IMR-90 (cell line): ENCODE measurements around the gene ILK. TPM values are rescaled to one million over a fixed set of nuclear protein-coding genes. Genes with fewer than 3 reads are reported as not detected.

Source experiments
- ATAC-seq: fragments of 200-7000 bp; cut with Tn5 transposase; 2 replicates; pipeline ENCODE4 v1.9.1; 2020; ENCODE audit warnings: low read depth, mild to moderate bottlenecking, moderate library complexity
- BruUV-seq: library from RNA; stranded (reverse); fragments of 400-500 nt; replicated peaks from 2 replicates; lab custom pipeline; 2021; lab: Mats Ljungman, UMichigan
- CTCF ChIA-PET: fragments of 300-600 bp; formaldehyde crosslinking; extraction: SDS; loops from one replicate; lab custom pipeline; 2021; ENCODE audit warnings: antibody characterized with exemption; lab: Yijun Ruan, JAX
- POLR2A ChIA-PET: fragments of 300-600 bp; sonication (Branson Sonifier 250); formaldehyde crosslinking; loops from one replicate; lab custom pipeline; 2022; ENCODE audit warnings: antibody characterized with exemption; ENCODE audit not compliant: unreplicated experiment; lab: Charles Lee
- DNase-seq: peaks from one replicate; pipeline ENCODE4 v3.0.0; 2013
- H2AFZ ChIP-seq: replicated peaks from 2 replicates; pipeline ENCODE3; 2013; ENCODE audit warnings: low read length, mild to moderate bottlenecking; ENCODE audit not compliant: poor library complexity
- H2AK5ac ChIP-seq: 2 replicates; pipeline ENCODE4 v1.6.1; 2013; ENCODE audit warnings: low read depth, low read length, inconsistent platforms
- H2AK9ac ChIP-seq: replicated peaks from 2 replicates; pipeline ENCODE3; 2013; ENCODE audit warnings: mild to moderate bottlenecking, low read depth, low read length, moderate library complexity; ENCODE audit not compliant: poor library complexity
- H2BK120ac ChIP-seq: 2 replicates; pipeline ENCODE4 v1.6.1; 2013; ENCODE audit warnings: low read depth, low read length, inconsistent platforms
- H2BK15ac ChIP-seq: 3 replicates; pipeline ENCODE4 v1.6.1; 2013; ENCODE audit warnings: low read depth, low read length, inconsistent platforms
- H2BK20ac ChIP-seq: 2 replicates; pipeline ENCODE4 v1.6.1; 2013; ENCODE audit warnings: low read depth, mild to moderate bottlenecking, inconsistent platforms, low read length, moderate library complexity
- H2BK5ac ChIP-seq: 2 replicates; pipeline ENCODE4 v1.6.1; 2013; ENCODE audit warnings: mild to moderate bottlenecking, low read depth, low read length, inconsistent platforms; ENCODE audit not compliant: poor library complexity, severe bottlenecking
- H3K14ac ChIP-seq: replicated peaks from 2 replicates; pipeline ENCODE4 v1.6.1; 2013; ENCODE audit warnings: low read depth, low read length, inconsistent platforms
- H3K18ac ChIP-seq: 2 replicates; pipeline ENCODE4 v1.6.1; 2013; ENCODE audit warnings: low read depth, low read length, control low read depth
- H3K23ac ChIP-seq: 2 replicates; pipeline ENCODE4 v1.6.1; 2013; ENCODE audit warnings: low read depth, low read length, inconsistent platforms
- H3K27ac ChIP-seq: 2 replicates; pipeline ENCODE4 v1.5.1; 2013; ENCODE audit warnings: mild to moderate bottlenecking, control low read depth, low read length; ENCODE audit not compliant: insufficient read depth
- H3K27me3 ChIP-seq: 2 replicates; pipeline ENCODE4 v1.6.1; 2013; ENCODE audit warnings: low read length; ENCODE audit not compliant: control insufficient read depth, insufficient read depth
- H3K36me3 ChIP-seq: 2 replicates; pipeline ENCODE4 v1.6.1; 2013; ENCODE audit warnings: low read length, mixed read lengths; ENCODE audit not compliant: control insufficient read depth, insufficient read depth
- H3K4ac ChIP-seq: 2 replicates; pipeline ENCODE4 v1.6.1; 2013; ENCODE audit warnings: low read depth, low read length, inconsistent platforms
- H3K4me1 ChIP-seq: 2 replicates; pipeline ENCODE4 v1.6.1; 2013; ENCODE audit warnings: low read length, mixed read lengths; ENCODE audit not compliant: control insufficient read depth, insufficient read depth
- H3K4me2 ChIP-seq: 2 replicates; pipeline ENCODE4 v1.6.1; 2013; ENCODE audit warnings: low read depth, mild to moderate bottlenecking, control low read depth, low read length, moderate library complexity
- H3K4me3 ChIP-seq: 2 replicates; pipeline ENCODE4 v1.5.1; 2013; ENCODE audit warnings: low read depth, mild to moderate bottlenecking, control low read depth, low read length, moderate library complexity; ENCODE audit not compliant: insufficient read depth
- H3K56ac ChIP-seq: 2 replicates; pipeline ENCODE4 v1.6.1; 2013; ENCODE audit warnings: low read length, inconsistent platforms; ENCODE audit not compliant: insufficient read depth; ENCODE audit errors: extremely low read depth
- H3K79me1 ChIP-seq, 2 experiments: 2 replicates each; pipeline ENCODE4 v1.6.1; 2013; ENCODE audit warnings: low read length in 2 of 2, inconsistent platforms in 1 of 2, low read depth in 1 of 2
- H3K9ac ChIP-seq: 2 replicates; pipeline ENCODE4 v1.6.1; 2013; ENCODE audit warnings: low read depth, low read length, control low read depth
- H3K9me1 ChIP-seq: 2 replicates; pipeline ENCODE4 v1.6.1; 2013; ENCODE audit warnings: low read length, inconsistent platforms; ENCODE audit not compliant: insufficient read depth
- H3K9me3 ChIP-seq: 2 replicates; pipeline ENCODE4 v1.6.1; 2013; ENCODE audit warnings: low read length; ENCODE audit not compliant: control insufficient read depth, insufficient read depth
- H4K20me1 ChIP-seq: 2 replicates; pipeline ENCODE4 v1.6.1; 2013; ENCODE audit warnings: low read length, inconsistent platforms; ENCODE audit not compliant: insufficient read depth
- H4K5ac ChIP-seq: 2 replicates; pipeline ENCODE4 v1.6.1; 2013; ENCODE audit warnings: mild to moderate bottlenecking, low read depth, low read length, control low read depth
- H4K8ac ChIP-seq, 2 experiments: 2 replicates each; pipeline ENCODE4 v1.6.1; 2013; ENCODE audit warnings: low read depth in 2 of 2, low read length in 2 of 2, control low read depth in 1 of 2, inconsistent platforms in 1 of 2
- H4K91ac ChIP-seq: 2 replicates; pipeline ENCODE4 v1.6.1; 2013; ENCODE audit warnings: low read depth, low read length, inconsistent platforms; ENCODE audit not compliant: insufficient read depth
- BHLHE40 ChIP-seq: fragments of 150-350 bp; IDR thresholded peaks from 2 replicates; pipeline ENCODE4 v1.6.1; 2016; ENCODE audit warnings: mild to moderate bottlenecking, low read depth, low read length
- CEBPB ChIP-seq: IDR thresholded peaks from 2 replicates; pipeline ENCODE4 v1.6.1; 2012; ENCODE audit warnings: low read depth, low read length, improper control_type of control experiment
- CHD1 ChIP-seq: IDR thresholded peaks from 2 replicates; pipeline ENCODE4 v1.6.1; 2012; ENCODE audit warnings: low read depth, low read length, improper control_type of control experiment
- ELK1 ChIP-seq: fragments of 150-350 bp; IDR thresholded peaks from 2 replicates; pipeline ENCODE4 v1.6.1; 2016; ENCODE audit warnings: low read depth, mild to moderate bottlenecking, low read length, moderate library complexity, borderline replicate concordance
- FOS ChIP-seq: fragments of 150-350 bp; IDR thresholded peaks from 2 replicates; pipeline ENCODE4 v1.6.1; 2016; ENCODE audit warnings: low read depth, low read length
- MAFK ChIP-seq: IDR thresholded peaks from 2 replicates; pipeline ENCODE4 v1.6.1; 2012; ENCODE audit warnings: low read depth, low read length, improper control_type of control experiment
- MAZ ChIP-seq: IDR thresholded peaks from 2 replicates; pipeline ENCODE4 v1.6.1; 2012; ENCODE audit warnings: low read depth, mild to moderate bottlenecking, low read length, improper control_type of control experiment, moderate library complexity, borderline replicate concordance
- MXI1 ChIP-seq: IDR thresholded peaks from 2 replicates; pipeline ENCODE4 v1.6.1; 2012; ENCODE audit warnings: low read depth, mild to moderate bottlenecking, low read length, moderate library complexity, borderline replicate concordance
- NFE2L2 ChIP-seq: fragments of 150-350 bp; IDR thresholded peaks from 2 replicates; pipeline ENCODE4 v1.6.1; 2016; ENCODE audit warnings: low read depth, mild to moderate bottlenecking, low read length
- POLR2A ChIP-seq: IDR thresholded peaks from 2 replicates; pipeline ENCODE4 v1.6.1; 2012; ENCODE audit warnings: mild to moderate bottlenecking, low read depth, low read length
- RAD21 ChIP-seq: IDR thresholded peaks from 2 replicates; pipeline ENCODE4 v1.6.1; 2012; ENCODE audit warnings: low read length, improper control_type of control experiment
- RCOR1 ChIP-seq: IDR thresholded peaks from 2 replicates; pipeline ENCODE4 v1.6.1; 2012; ENCODE audit warnings: mild to moderate bottlenecking, low read length, improper control_type of control experiment; ENCODE audit not compliant: insufficient replicate concordance
- RFX5 ChIP-seq: IDR thresholded peaks from 2 replicates; pipeline ENCODE4 v1.8.0; 2012; ENCODE audit warnings: low read depth, mild to moderate bottlenecking, low read length, moderate library complexity
- SMC3 ChIP-seq: fragments of 150-350 bp; IDR thresholded peaks from 2 replicates; pipeline ENCODE4 v1.6.1; 2016; ENCODE audit warnings: low read depth, mild to moderate bottlenecking, antibody characterized with exemption, low read length, moderate library complexity
- USF2 ChIP-seq: fragments of 150-350 bp; IDR thresholded peaks from 2 replicates; pipeline ENCODE4 v1.6.1; 2017; ENCODE audit warnings: mild to moderate bottlenecking, antibody characterized with exemption, low read length, low read depth
- WGBS, 2 experiments: methylation state at CpG; one replicate each; pipeline versions ENCODE4 v1.1.5 to v1.1.7; 2013; ENCODE audit warnings: missing lambda C conversion rate in 2 of 2; ENCODE audit not compliant: insufficient read length in 1 of 2; ENCODE audit errors: extremely low coverage in 2 of 2; 5-methylcytosine and 5-hydroxymethylcytosine counted together
- dilution Hi-C: fragments of 300-500 bp; cut with HindIII; formaldehyde crosslinking; loops from one replicate; pipeline ENCODE4 v1.14.3; 2018; ENCODE audit warnings: low sequenced_read_pairs; ENCODE audit not compliant: unreplicated experiment
- in situ Hi-C: fragments of 300-500 bp; cut with MboI; formaldehyde crosslinking; loops from 3 replicates; pipeline ENCODE4 v1.14.3; 2019; ENCODE audit warnings: low sequenced_read_pairs, inconsistent platforms, mixed read lengths
- intact Hi-C: fragments of 100-400 bp; cut with micrococcal nuclease; formaldehyde crosslinking; loops from 2 replicates; pipeline ENCODE4 v1.10.0; 2022
- polyA plus RNA-seq, 3 experiments: library from polyadenylated mRNA; depleted of rRNA; stranded (reverse); fragments of >200 nt; gene quantifications; 2 replicates each; pipeline ENCODE4 v1.2.3, GENCODE V29; 2012; ENCODE audit warnings: low replicate concordance in 1 of 3
- total RNA-seq: library from RNA; depleted of rRNA; stranded (reverse); fragments of >200 nt; gene quantifications from 2 replicates; pipeline ENCODE4 v1.2.3, GENCODE V29; 2012

Gene ILK
- total and polyA plus RNA-seq, 2 of the 4 experiments (the other 2 are of a cell fraction), result 339 to 389 TPM

DNA sequence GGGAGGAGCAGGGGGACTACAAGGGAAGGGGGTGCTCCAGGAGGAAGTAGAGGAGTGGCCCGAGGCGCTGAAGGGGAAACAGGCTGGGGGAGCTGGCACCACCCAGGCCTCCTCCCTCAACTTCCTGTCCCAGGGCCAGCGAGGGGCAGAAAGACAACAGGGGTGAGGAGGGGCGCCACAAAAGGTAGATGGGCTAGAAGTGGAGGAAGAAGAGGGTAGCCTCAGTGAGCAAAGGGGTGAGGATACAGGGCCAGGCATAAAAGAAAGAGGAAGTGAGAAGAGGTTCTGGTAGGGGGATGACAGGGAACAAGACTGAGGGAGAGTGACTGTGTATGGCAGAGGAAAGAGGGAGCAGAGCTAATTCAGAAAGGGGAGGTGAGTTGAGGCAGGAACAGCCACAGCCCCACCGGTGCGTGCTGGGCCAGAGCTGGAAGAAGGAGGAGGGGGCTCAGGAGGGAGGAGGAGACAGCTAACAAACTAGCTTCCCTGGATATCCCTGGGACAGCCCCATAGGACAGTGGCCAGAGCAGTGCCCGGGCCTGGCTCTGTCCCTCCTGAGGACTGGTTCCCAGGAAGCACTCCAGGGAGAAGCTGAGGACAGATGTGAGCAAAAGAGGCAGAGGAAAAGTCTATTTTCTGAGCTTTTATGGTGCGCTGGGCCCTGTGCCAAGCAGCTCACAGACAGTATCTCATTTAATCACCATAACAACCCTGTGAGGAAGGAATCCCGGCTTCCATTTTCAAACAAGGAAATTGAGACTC, 43.5 kb downstream of the ILK start:
- peak overlapping the region; percentile 88 for H2AK5ac ChIP-seq
- CTCF ChIA-PET, result interaction anchor here (1.1 kb wide), 1 partner anchor 36 kb away, joined by 4 read pairs; the partner anchor contains the start of gene MRPL17
- DNase-seq (peak; percentile 56), ATAC-seq (peak; percentile 36)
- peak overlapping the region; percentile 28 for H4K5ac ChIP-seq
- 0 out of 2 replicates have a peak, but pooled peaks cover 3% of the 10 kb centered on the region for H3K27me3 ChIP-seq
- H3K9me3 ChIP-seq, result no peaks in the 10 kb centered on the region
- H3K9me1 ChIP-seq, result peaks cover 26% of the 10 kb centered on the region
- peaks cover 5% of the 10 kb centered on the region; the same call in 1 of the 2 replicates for H4K20me1 ChIP-seq
- H4K91ac ChIP-seq, result peak overlapping the region; percentile 85
- H3K4me2 ChIP-seq, result no peak overlapping the region; the same call in 1 of the 2 replicates
- BruUV-seq, result no TSS peak
- H3K36me3 ChIP-seq, result peaks cover 4% of the 10 kb centered on the region; the same call in 1 of the 2 replicates
- H3K4me3 ChIP-seq, result no peak overlapping the region
- peaks cover 5 to 40% of the 10 kb centered on the region in 2 experiments; a peak in 3 of 4 replicates for H3K79me1 ChIP-seq
- peak overlapping the region; percentile 86 for H2AK9ac ChIP-seq
- peak overlapping the region; percentile 81 for H2BK120ac ChIP-seq
- peak overlapping the region; percentile 86; the same call in 1 of the 2 replicates for H3K23ac ChIP-seq
- intact Hi-C loops, result no loop called here
- H2BK15ac ChIP-seq, result peak overlapping the region; percentile 18; the same call in 1 of the 3 replicates
- in situ Hi-C loops, result no loop called here
- peak overlapping the region; percentile 32; the same call in 1 of the 2 replicates for H2BK20ac ChIP-seq
- H3K18ac ChIP-seq, result peak overlapping the region; percentile 68
- peak overlapping the region; percentile 9; the same call in 1 of the 2 replicates for H3K27ac ChIP-seq
- peak overlapping the region; percentile 83 for H2AFZ ChIP-seq
- peak overlapping the region; percentile 12 for H2BK5ac ChIP-seq
- H3K9ac ChIP-seq, result no peak overlapping the region
- POLR2A ChIA-PET, result no interaction called here
- peaks cover 16% of the 10 kb centered on the region for H3K4me1 ChIP-seq
- dilution Hi-C loops, result no loop called here
- peak overlapping the region; percentile 64 for H3K14ac ChIP-seq
- peak overlapping the region; percentile 83 for H3K4ac ChIP-seq
- no CpG with 5 or more reads among the region's 9 CpGs for WGBS, 2 experiments
- peak overlapping the region; percentile 35; the same call in 1 of the 2 replicates for H3K56ac ChIP-seq
- H4K8ac ChIP-seq, result peak overlapping the region; percentile 47 to 94; a peak in 3 of 4 replicates
- no peak for TF ChIP-seq MXI1
- TF ChIP-seq FOS, result no peak
- TF ChIP-seq MAZ, result no peak
- TF ChIP-seq POLR2A, result no peak
- TF ChIP-seq RFX5, result no peak
- TF ChIP-seq BHLHE40, result no peak
- no peak for TF ChIP-seq MAFK
- no peak for TF ChIP-seq USF2
- no peak for TF ChIP-seq RCOR1
- TF ChIP-seq RAD21, result no peak
- TF ChIP-seq NFE2L2, result no peak
- no peak for TF ChIP-seq SMC3
- no peak for TF ChIP-seq CHD1
- TF ChIP-seq CEBPB, result no peak
- TF ChIP-seq ELK1, result no peak
